ENCODE data around the gene OR2T33.
"Not testable (repeated sequence)": the region's sequence is repeated elsewhere in the genome, so short reads cannot be mapped to it uniquely, and the experiment has no call there.

The OR2T33 gene, protein sequence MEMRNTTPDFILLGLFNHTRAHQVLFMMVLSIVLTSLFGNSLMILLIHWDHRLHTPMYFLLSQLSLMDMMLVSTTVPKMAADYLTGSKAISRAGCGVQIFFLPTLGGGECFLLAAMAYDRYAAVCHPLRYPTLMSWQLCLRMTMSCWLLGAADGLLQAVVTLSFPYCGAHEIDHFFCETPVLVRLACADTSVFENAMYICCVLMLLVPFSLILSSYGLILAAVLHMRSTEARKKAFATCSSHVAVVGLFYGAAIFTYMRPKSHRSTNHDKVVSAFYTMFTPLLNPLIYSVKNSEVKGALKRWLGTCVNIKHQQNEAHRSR

DNA sequence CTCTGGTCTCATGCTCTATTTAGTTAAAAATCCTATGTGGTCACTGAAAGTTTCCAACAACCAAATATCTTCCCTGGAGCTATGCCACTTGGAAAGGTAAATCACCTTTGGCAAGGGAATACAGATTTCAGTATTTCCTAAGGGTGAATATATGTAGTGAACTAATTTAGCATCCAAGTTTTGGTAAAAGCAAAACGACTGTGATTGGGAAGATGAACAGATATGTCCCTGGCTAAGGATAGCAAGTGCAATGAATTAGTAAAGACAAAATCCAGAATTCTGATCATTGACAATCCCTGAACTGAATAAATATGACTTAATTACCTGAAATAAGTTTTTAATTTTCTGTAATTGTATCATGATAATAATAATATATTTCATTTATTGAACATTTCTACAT, at the start of gene OR2T33:
Gene OR2T33, minus strand, starts transcription at position 101 of the 400 bp plus-strand sequence. CDS start 4,162 bp downstream, outside the sequence.
- DNase-seq = no peak

DNA sequence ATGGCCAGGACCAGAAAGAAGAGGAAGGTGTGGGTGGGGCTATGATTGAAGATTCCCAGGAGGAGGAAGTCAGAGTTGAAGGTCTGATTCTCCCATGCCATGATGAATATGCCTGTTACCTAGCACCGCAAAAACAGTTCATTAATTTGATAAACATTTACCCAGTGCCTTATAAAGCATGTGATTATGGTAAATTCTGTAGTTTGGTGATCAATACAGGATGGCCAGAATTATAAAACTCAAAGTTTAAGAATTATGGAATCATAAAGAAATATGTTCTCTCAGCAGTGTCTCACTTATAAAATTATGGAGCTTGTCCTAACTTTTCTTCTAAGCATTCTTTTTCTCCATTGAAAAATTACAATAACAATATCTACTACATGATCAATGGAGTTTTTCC, 46.7 kb upstream of the OR2T33 start, which contains the start of gene OR2M7:
Gene OR2M7, minus strand, starts transcription at position 101 of the 400 bp plus-strand sequence. Its CDS starts 0 bp downstream, at position 101.
- no peak for DNase-seq

DNA sequence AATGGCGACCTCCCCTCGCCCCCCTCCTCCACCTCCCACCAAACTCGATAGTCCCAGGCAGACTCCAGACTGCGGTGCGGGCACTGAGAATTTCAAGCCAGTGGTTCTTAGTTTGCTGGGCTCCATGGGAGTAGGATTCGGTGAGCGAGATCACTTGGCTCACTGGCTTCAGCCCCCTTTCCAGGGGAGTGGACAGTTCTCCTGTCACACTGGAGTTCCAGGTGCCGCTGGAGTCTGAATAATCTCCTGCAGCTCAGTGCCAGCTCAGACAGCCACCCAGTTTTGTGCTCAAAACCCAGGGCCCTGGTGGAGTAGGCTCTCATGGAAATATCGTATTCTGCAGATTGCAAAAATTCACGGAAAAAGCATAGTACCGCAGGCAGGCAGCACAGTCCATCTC, 39.0 kb upstream of the OR2T33 start:
- no peak for DNase-seq

DNA sequence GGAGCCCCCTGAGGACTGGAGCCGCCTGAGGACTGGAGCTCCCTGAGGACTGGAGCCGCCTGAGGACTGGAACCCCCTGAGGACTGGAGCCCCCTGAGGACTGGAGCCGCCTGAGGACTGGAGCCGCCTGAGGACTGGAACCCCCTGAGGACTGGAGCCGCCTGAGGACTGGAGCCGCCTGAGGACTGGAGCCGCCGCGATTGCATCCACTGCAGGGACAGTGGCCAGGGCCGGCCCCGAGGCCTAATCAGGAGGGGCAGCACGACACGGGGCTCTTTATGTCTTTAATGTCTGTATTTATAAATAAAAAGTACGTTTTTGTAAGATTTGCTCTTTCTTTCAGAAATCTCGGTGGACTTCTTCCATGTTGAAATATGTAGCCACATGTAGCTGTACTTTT, 29.0 kb upstream of the OR2T33 start:
- not testable (repeated sequence) for DNase-seq

DNA sequence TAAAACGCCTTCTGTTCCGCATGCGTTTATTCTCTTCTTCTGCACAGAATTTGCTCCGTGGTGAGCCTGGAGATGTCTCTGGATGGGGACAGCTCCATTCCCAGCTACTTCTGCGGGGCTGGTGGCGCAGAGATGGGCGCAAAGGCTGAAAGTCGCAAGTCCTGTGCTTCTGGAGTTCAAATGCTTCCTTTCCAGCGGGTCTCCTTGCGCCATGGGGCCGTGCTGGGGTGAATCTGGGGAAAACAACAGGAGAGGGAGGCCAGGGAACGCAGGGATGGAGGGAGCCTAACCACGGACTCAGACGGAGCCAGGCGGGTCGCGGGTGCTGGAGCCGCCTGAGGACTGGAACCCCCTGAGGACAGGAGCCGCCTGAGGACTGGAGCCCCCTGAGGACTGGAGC, 28.3 kb upstream of the OR2T33 start:
- no peak for DNase-seq

DNA sequence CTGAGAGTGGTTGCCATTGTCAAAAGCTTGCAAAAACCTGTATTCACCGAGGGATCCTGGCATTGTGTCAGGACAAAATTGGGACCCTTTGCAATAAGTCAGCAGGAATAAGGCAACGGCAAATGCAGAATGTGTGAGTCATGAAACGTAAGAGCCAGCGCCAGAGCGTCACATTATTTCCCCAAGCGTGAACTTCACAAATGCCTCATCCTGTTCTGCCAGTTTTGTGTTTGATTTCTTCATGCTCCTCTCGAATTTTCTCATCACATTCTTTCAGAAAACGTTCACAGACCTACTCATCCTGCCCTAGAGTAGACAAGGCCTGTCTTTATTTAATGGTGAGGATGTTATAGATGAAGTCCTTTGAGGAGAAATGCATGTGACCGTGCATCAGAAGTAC, 27.9 kb upstream of the OR2T33 start:
- DNase-seq = not testable (repeated sequence)

DNA sequence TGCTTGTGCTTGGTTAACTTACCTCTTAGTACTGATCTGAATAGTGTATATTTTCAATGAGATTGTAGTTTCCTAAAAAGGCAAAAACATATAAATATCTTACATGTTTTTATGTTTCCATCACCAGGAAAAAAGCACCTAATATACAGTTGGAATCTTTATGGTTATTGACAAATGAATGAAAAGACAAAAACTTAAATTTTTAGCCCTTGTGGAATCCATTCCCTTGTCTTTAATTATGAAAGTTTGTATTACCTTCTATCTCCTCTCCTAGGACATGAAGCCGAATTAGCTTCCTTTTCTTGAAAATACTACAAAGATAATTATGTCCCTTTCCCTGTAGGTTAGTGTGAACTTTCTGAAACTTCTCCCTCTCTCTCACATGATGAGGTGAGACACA, 25.5 kb upstream of the OR2T33 start, which contains the start of gene OR2T12:
Gene OR2T12, minus strand, starts transcription at position 101 of the 400 bp plus-strand sequence. CDS start 7,846 bp downstream, outside the sequence.
- DNase-seq = no peak

DNA sequence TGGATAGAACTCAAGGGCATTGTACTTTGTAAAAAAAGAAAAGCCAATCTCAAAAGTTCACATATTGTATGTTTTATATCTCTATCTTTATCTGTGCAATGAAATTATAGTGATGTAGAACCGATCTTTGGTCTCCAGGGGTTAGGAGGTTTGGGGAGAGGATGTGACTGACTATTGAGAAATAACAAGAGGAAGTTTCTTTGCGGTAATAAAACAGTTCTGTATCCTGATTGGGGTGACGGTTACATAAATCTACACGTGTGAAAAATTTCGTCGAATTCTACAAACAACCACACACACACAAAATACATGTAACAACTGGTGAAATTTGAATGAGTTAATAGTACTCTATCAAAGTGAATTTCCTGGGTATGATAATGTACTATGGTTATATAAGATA, 10.6 kb upstream of the OR2T33 start:
- no peak for DNase-seq

DNA sequence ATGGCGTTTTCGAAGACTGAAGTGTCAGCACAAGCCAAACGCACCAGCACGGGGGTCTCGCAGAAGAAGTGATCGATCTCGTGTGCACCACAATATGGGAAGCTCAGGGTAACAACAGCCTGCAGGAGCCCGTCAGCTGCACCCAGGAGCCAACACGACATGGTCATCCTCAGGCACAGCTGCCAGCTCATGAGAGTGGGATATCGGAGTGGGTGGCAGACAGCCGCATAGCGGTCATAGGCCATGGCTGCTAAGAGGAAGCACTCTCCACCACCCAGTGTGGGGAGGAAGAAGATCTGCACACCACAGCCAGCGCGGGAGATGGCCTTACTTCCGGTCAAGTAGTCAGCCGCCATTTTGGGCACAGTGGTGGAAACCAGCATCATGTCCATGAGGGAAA, 4.6 kb downstream of the OR2T33 start:
- DNase-seq = not testable (repeated sequence)

DNA sequence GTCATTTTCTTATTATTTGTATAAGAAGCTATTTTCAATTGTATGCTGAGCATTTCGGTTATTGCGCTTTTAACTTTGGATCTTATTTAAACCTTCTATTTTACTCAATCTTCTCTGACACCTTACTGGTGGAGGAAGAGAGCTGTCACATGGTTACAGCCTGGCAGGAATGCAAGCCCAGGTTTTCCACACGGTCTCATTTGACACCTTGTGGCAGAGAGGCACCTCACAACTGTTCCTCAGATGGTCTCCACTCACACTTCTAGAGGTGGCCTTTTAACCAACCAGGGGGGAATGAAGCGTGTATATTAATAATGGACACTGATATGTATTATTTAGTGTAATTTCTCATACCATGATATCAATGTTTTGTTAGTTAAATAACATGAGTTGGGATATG, 9.6 kb downstream of the OR2T33 start:
- no peak for DNase-seq

DNA sequence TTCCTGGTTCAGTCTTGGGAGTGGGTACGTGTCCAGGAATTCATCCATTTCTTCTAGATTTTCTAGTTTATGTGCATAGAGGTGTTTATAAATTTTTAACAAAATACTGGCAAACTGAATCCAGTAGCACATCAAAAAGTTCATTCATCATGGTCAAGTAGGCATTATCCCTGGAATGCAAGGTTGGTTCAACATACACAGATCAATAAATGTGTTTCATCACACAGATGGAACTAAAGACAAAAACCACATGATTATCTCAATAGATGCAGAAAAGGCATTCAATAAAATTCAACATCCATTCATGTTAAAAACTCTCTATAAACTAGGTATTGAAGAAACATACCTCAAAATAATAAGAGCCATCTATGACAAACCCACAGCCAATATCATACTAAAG, 18.5 kb downstream of the OR2T33 start:
- DNase-seq = not testable (repeated sequence)

DNA sequence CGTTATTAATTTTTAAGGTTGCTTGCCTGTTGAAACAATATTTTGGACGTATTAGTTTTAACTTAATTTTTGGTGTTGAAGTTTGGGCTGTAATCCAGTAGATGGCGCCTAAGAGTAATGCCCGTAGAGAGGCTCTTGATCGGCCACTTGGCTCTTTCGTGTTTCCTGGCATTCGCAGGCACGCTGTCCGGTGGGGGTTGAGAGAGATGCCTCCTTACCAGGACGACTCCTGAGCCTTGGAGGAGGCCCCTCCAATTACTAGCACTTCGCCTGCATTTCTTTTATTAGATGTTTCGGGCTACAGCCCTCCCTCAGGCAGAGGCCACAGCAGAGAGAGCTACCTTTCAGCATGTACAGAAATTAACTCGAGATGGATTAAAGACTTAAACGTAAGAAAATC, 34.6 kb downstream of the OR2T33 start:
- no peak for DNase-seq

DNA sequence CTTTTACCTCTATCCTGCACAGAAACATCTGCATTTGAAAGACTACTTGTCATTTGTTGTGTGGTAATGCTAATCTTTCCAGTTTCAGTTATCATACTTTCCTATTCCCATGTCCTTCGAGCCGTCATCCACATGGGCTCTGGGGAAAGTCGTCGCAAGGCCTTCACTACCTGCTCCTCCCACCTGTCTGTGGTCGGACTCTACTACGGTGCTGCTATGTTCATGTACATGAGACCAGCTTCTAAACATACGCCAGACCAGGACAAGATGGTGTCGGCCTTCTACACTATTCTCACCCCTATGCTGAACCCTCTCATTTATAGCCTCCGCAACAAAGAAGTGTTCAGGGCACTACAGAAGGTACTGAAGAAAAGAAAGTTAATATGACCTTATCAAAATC, 38.3 kb downstream of the OR2T33 start:
- no peak for DNase-seq

DNA sequence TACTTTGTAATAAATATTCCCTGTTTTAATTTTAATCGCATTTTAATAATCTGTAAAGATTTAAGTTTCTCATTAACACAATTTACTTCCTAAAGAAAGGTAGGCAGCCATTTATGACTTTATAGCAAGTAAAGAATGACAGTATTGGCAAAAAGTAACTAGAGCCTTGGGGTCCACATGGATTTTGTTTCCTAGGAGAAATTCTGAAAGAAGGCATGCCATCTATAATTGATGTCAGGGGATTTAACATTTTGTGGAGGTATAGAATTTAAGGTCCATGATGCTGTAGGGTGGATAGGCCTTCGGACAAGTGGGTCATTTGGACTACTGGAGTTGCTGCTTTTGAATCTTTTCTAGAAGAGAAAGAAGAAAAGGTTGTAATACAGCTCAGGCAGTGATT, 46.7 kb downstream of the OR2T33 start, which contains the start of gene OR2M4:
Gene OR2M4, plus strand, starts transcription at position 301 of the 400 bp plus-strand sequence. CDS start 7,512 bp downstream, outside the sequence.
- DNase-seq = no peak

DNA sequence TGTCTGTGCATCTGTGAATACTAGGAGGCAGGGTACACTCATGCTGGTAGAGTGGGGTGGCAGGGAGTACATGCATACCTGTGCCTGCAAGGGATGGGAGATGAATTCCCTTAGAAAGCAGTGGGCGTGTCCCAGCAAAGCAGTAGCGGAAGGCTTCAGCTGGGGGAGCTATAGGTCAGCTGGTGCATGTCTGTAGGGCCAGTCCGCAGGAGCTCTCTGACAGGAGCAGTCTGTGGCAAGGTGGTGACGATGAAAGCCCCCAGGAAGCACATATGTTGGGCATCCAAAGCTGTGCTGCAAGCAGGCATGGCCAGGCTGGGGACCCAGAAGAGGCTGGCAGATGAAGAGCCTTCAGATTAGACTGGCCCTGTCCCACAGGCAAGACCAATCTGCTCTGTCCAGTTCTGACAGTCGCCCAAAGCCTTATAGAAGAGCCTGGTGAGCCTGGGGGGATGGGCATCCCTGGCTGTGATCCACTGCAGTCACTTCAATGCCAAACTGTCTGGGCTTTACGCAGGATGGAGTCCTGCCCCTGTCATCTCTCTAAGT, 48.3 kb downstream of the OR2T33 start:
- DNase-seq = no peak

DNA sequence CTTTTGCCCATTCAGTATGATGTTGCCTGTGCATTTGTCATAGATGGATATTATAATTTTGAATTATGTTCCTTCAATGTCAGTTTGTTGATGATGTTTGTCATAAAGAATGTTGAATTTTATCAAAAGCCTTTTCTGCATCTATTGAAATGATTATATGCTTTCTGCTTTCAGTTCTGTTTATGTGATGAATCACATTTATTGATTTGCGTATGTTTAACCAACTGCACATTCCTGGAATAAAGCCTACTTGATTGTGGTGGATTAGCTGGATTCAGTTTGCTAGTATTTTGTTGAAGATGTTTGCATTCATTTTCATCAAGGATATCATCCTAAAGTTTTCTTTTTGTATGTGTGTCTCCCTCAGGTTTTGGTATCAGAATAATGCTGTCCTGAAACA, 52.2 kb downstream of the OR2T33 start:
- DNase-seq = no peak

All from CD4-positive, alpha-beta T cell treated with Interferon gamma for 1 hour (primary cell).